Neural progenitor cell (in vitro differentiated cells): ENCODE data around the gene TAX1BP1.

ENCODE experiments used
- CTCF ChIP-seq: fragments of 200-600 bp; sonication (generic); IDR thresholded peaks from 2 replicates; pipeline ENCODE4 v1.5.1; 2017; ENCODE audit warnings: antibody characterized with exemption, mild to moderate bottlenecking
- EZH2 ChIP-seq: fragments of 200-600 bp; sonication (generic); IDR thresholded peaks from 2 replicates; pipeline ENCODE4 v1.6.1; 2017; ENCODE audit warnings: antibody characterized with exemption, mild to moderate bottlenecking, moderate library complexity
- EZH2phosphoT487 ChIP-seq: fragments of 200-600 bp; sonication (generic); IDR thresholded peaks from 2 replicates; pipeline ENCODE4 v1.6.1; 2017; ENCODE audit warnings: antibody characterized with exemption

GRCh38 chr7:27802999-27803398, 63.0 kb downstream of the TAX1BP1 start:
- no peak for TF ChIP-seq CTCF
- no peak for TF ChIP-seq EZH2
- no peak for TF ChIP-seq EZH2phosphoT487
